Mesendoderm (in vitro differentiated cells): ENCODE results near the gene PRDM7.

Experiments
- DNase-seq: peaks from one replicate; pipeline ENCODE4 v3.0.0; 2013
- H2AK5ac ChIP-seq: 2 replicates; pipeline ENCODE4 v1.6.1; 2013; ENCODE audit warnings: low read length, inconsistent platforms
- H2BK120ac ChIP-seq: 2 replicates; pipeline ENCODE4 v1.6.1; 2013; ENCODE audit warnings: low read depth, mild to moderate bottlenecking, low read length, moderate library complexity, mixed read lengths
- H2BK15ac ChIP-seq: replicated peaks from 2 replicates; pipeline ENCODE4 v1.6.1; 2013; ENCODE audit warnings: low read depth, mild to moderate bottlenecking, moderate library complexity
- H2BK5ac ChIP-seq: 2 replicates; pipeline ENCODE4 v1.6.1; 2013; ENCODE audit warnings: low read length, inconsistent platforms
- H3K18ac ChIP-seq: 2 replicates; pipeline ENCODE4 v1.6.1; 2013; ENCODE audit warnings: mild to moderate bottlenecking, low read length, mixed read lengths
- H3K23ac ChIP-seq: one replicate; pipeline ENCODE4 v1.6.1; 2013; ENCODE audit warnings: low read length
- H3K27ac ChIP-seq: 2 replicates; pipeline ENCODE4 v1.5.1; 2013; ENCODE audit warnings: low read depth, mild to moderate bottlenecking, inconsistent platforms, low read length, moderate library complexity
- H3K27me3 ChIP-seq: 2 replicates; pipeline ENCODE4 v1.6.1; 2013; ENCODE audit warnings: low read length, control low read depth, mild to moderate bottlenecking, inconsistent platforms; ENCODE audit not compliant: insufficient read depth, poor library complexity
- H3K36me3 ChIP-seq: 2 replicates; pipeline ENCODE4 v1.6.1; 2013; ENCODE audit warnings: low read length, inconsistent platforms; ENCODE audit not compliant: control insufficient read depth, insufficient read depth
- H3K4ac ChIP-seq: one replicate; pipeline ENCODE4 v1.6.1; 2013; ENCODE audit warnings: low read depth, mild to moderate bottlenecking, low read length, moderate library complexity
- H3K4me1 ChIP-seq: 2 replicates; pipeline ENCODE4 v1.6.1; 2013; ENCODE audit warnings: low read depth, low read length, inconsistent platforms; ENCODE audit not compliant: control insufficient read depth
- H3K4me2 ChIP-seq: 2 replicates; pipeline ENCODE4 v1.6.1; 2013; ENCODE audit warnings: low read length
- H3K4me3 ChIP-seq: 2 replicates; pipeline ENCODE4 v1.5.1; 2013; ENCODE audit warnings: mild to moderate bottlenecking, low read length
- H3K56ac ChIP-seq: one replicate; pipeline ENCODE4 v1.6.1; 2013; ENCODE audit warnings: low read length
- H3K79me1 ChIP-seq: 2 replicates; pipeline ENCODE4 v1.6.1; 2013; ENCODE audit warnings: low read length, inconsistent platforms
- H3K79me2 ChIP-seq: 2 replicates; pipeline ENCODE4 v1.6.1; 2013; ENCODE audit warnings: mild to moderate bottlenecking, low read length; ENCODE audit not compliant: control insufficient read depth, insufficient read depth
- H3K9ac ChIP-seq: 2 replicates; pipeline ENCODE4 v1.6.1; 2013; ENCODE audit warnings: low read length, inconsistent platforms
- H4K5ac ChIP-seq: one replicate; pipeline ENCODE4 v1.6.1; 2013; ENCODE audit warnings: low read length
- H4K8ac ChIP-seq: one replicate; pipeline ENCODE4 v1.6.1; 2013; ENCODE audit warnings: low read depth, mild to moderate bottlenecking, control low read depth, low read length, moderate library complexity
- WGBS: extraction: QIAGEN DNeasy Blood & Tissue Kit; methylation state at CpG from one replicate; pipeline ENCODE4 v1.1.7; 2013; ENCODE audit warnings: low lambda C conversion rate, missing lambda C conversion rate; ENCODE audit not compliant: insufficient coverage; ENCODE audit errors: extremely low coverage; 5-methylcytosine and 5-hydroxymethylcytosine counted together

PRDM7 gene

DNA sequence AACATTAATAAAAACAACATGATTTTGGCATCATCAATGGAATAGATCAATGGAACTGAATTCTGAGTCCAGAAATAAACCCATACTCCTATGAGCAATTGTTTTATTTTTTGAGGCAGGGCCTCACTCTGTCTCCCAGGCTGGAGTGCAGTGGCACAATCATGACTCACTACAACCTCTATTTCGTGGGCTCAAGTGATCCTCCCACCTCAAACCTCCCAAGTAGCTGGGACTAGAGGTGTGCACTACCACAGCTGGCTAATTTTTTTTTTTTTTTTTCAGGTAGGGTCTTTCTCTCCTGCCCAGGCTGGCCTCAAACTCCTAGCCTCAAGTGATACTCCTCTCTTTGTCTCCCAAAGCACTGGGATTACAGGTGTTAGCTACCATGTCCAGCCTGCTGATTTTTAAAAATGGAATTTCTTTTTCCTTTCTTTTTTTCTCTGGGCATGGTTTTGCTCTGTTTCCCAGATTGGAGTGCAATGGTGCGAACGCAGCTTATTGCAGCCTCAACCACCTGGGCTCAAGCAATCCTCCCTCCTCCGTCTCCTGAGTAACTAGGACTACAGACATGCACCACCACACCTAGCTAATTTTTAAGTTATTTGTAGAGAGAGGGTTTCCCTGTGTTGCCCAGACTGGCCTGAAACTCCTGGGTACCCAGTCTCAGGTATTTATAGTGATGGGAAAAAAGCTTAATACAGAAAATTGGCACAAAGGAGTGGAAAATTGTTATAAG lies 7.3 kb upstream of the PRDM7 start:
- H3K18ac ChIP-seq: no peak overlapping the region
- no peak overlapping the region for H3K4me2 ChIP-seq
- no peaks in the 10 kb centered on the region for H3K36me3 ChIP-seq
- H3K27me3 ChIP-seq: no peaks in the 10 kb centered on the region
- H4K5ac ChIP-seq: no peak overlapping the region
- H3K9ac ChIP-seq: no peak overlapping the region
- H3K4me3 ChIP-seq: no peak overlapping the region
- H2BK5ac ChIP-seq: no peak overlapping the region
- no peak for DNase-seq
- H2BK15ac ChIP-seq: no peak overlapping the region
- whole genome bisulfite sequencing: no CpG with 5 or more reads among the region's 4 CpGs
- H4K8ac ChIP-seq: no peak overlapping the region
- H3K56ac ChIP-seq: no peak overlapping the region
- no peaks in the 10 kb centered on the region for H3K79me2 ChIP-seq
- H2AK5ac ChIP-seq: no peak overlapping the region
- no peaks in the 10 kb centered on the region for H3K79me1 ChIP-seq
- no peak overlapping the region for H3K23ac ChIP-seq
- no peaks in the 10 kb centered on the region for H3K4me1 ChIP-seq
- H2BK120ac ChIP-seq: no peak overlapping the region
- H3K27ac ChIP-seq: no peak overlapping the region
- H3K4ac ChIP-seq: no peak overlapping the region

DNA sequence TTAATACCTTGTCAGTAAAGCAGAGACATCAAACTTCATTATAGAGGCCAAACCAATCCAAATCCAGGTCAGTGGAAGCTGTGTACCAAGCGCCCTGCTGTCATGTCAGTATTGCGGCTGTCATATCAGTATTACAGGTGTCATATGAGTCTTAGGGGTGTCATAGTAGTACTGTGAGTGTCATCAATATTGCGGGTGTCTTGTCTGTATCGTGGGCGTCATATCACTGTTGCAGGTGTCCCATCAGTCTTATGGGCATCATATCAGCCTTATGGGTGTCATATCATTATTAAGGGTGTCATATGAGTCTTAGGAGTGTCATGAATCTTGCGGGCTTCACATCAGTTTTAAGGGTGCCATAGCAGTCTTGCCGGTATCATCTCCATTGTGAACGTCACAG lies 6.0 kb upstream of the PRDM7 start:
- no CpG with 5 or more reads among the region's 8 CpGs for WGBS
- no peak overlapping the region for H3K27ac ChIP-seq
- H3K36me3 ChIP-seq: no peaks in the 10 kb centered on the region
- H3K79me2 ChIP-seq: no peaks in the 10 kb centered on the region
- no peak overlapping the region for H3K4ac ChIP-seq
- DNase-seq: no peak
- H3K4me3 ChIP-seq: no peak overlapping the region
- H2BK5ac ChIP-seq: no peak overlapping the region
- H3K56ac ChIP-seq: no peak overlapping the region
- no peak overlapping the region for H3K4me2 ChIP-seq
- no peak overlapping the region for H4K8ac ChIP-seq
- H2BK15ac ChIP-seq: no peak overlapping the region
- no peak overlapping the region for H3K23ac ChIP-seq
- no peak overlapping the region for H2AK5ac ChIP-seq
- no peaks in the 10 kb centered on the region for H3K27me3 ChIP-seq
- no peak overlapping the region for H2BK120ac ChIP-seq
- no peaks in the 10 kb centered on the region for H3K4me1 ChIP-seq
- no peaks in the 10 kb centered on the region for H3K79me1 ChIP-seq
- H3K18ac ChIP-seq: no peak overlapping the region
- H4K5ac ChIP-seq: no peak overlapping the region
- no peak overlapping the region for H3K9ac ChIP-seq

DNA sequence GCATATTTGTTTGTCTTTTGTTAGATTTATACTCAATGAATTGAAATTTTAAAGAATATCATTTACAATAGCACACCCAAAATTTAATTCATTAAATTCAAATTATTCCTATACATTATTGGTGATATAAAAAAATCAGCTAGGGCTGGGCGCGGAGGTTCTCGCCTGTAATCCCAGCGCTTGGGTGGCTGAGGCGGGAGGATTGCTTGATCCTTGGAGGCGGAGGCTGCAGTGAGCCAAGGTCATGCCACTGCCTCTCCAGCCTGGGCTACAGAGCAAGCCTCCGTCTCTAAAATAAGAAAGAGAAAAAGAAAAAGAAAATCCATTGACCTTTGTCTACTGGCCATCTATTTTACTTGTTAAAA lies 4.5 kb upstream of the PRDM7 start:
- no peak overlapping the region for H2BK5ac ChIP-seq
- DNase-seq: no peak
- no peak overlapping the region for H3K4ac ChIP-seq
- H2BK120ac ChIP-seq: no peak overlapping the region
- no peak overlapping the region for H3K27ac ChIP-seq
- no peaks in the 10 kb centered on the region for H3K27me3 ChIP-seq
- H3K4me3 ChIP-seq: no peak overlapping the region
- H3K79me2 ChIP-seq: no peaks in the 10 kb centered on the region
- H3K79me1 ChIP-seq: no peaks in the 10 kb centered on the region
- H2BK15ac ChIP-seq: no peak overlapping the region
- WGBS: no CpG with 5 or more reads among the region's 7 CpGs
- H3K23ac ChIP-seq: no peak overlapping the region
- no peak overlapping the region for H3K18ac ChIP-seq
- no peak overlapping the region for H3K56ac ChIP-seq
- no peak overlapping the region for H2AK5ac ChIP-seq
- H3K4me1 ChIP-seq: no peaks in the 10 kb centered on the region
- H3K9ac ChIP-seq: no peak overlapping the region
- no peak overlapping the region for H4K8ac ChIP-seq
- H4K5ac ChIP-seq: no peak overlapping the region
- no peak overlapping the region for H3K4me2 ChIP-seq
- H3K36me3 ChIP-seq: no peaks in the 10 kb centered on the region

DNA sequence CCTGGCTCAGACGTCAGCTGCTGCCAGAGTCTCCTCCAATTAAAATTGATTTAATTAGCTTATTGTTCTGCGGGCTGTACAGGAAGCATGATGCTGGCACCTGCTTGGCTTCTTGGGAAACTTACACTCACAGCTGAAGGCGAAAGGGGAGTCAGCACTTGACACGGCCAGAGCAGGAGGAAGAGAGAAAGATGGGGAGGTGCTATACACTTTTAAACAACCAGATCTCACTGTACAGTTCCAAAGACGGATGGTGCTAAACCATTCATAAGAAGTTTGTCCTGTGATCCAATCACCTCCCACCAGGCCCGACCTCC lies 1.4 kb upstream of the PRDM7 start:
- H2BK120ac ChIP-seq: no peak overlapping the region
- no peaks in the 10 kb centered on the region for H3K79me2 ChIP-seq
- H4K8ac ChIP-seq: no peak overlapping the region
- no peak overlapping the region for H2BK15ac ChIP-seq
- H3K36me3 ChIP-seq: no peaks in the 10 kb centered on the region
- H3K4me3 ChIP-seq: no peak overlapping the region
- H3K9ac ChIP-seq: no peak overlapping the region
- H3K56ac ChIP-seq: no peak overlapping the region
- no peak overlapping the region for H4K5ac ChIP-seq
- no CpG with 5 or more reads among the region's 6 CpGs for WGBS
- no peaks in the 10 kb centered on the region for H3K4me1 ChIP-seq
- no peak for DNase-seq
- H3K79me1 ChIP-seq: no peaks in the 10 kb centered on the region
- H2AK5ac ChIP-seq: no peak overlapping the region
- H3K23ac ChIP-seq: no peak overlapping the region
- H3K18ac ChIP-seq: no peak overlapping the region
- no peaks in the 10 kb centered on the region for H3K27me3 ChIP-seq
- H2BK5ac ChIP-seq: no peak overlapping the region
- no peak overlapping the region for H3K27ac ChIP-seq
- no peak overlapping the region for H3K4ac ChIP-seq
- H3K4me2 ChIP-seq: no peak overlapping the region

DNA sequence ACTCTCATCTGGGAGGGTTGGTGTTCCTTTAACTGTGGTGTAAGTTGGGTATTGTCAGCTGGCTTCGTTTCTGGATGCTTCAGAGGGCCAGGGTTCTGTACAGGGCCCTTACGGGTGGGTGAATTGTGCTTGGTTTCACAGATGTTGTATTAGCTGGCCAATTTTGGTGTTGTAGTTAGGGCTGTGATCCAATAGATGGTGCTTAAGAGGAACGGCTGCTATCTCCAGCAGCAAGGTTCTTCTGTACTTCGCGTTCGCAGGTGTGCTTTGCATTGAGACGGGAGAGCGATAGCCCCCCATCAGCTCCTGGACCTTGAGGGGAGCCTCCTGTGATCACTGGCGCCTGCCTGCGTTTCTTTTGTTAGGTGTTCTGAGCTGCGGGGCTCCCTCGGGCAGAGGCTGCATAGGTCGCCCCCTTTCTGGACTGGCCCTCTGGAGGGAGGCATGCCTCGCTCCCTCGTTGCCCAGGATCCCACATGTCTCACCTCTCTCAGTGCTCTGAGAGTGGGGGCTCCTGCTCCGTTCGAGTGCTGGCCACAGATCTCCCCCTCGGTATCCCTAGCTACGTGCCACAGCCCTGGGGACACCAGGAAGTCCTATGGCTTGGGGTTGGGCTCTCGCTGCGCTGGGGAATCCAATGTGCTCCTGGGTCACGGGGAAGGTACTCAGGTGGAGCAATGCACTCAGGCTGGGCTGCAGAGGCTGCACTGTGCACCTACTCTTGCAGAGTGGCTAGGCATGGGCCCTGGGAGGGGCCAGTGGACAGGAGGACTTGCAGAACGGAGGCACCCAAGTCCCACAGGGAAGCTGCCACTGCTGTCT lies 837 bp upstream of the PRDM7 start:
- Histone ChIP-seq H3K4me2 (no peak overlapping the region), H2BK120ac (no peak overlapping the region), H2AK5ac (no peak overlapping the region), H3K79me2 (no peaks in the 10 kb centered on the region), H4K5ac (no peak overlapping the region), H2BK15ac (no peak overlapping the region), H3K4me3 (no peak overlapping the region), H3K18ac (no peak overlapping the region), H3K36me3 (no peaks in the 10 kb centered on the region), H3K9ac (no peak overlapping the region), H3K27me3 (no peaks in the 10 kb centered on the region), H4K8ac (no peak overlapping the region), H2BK5ac (no peak overlapping the region), H3K4ac (no peak overlapping the region), H3K79me1 (no peaks in the 10 kb centered on the region), H3K4me1 (no peaks in the 10 kb centered on the region), H3K23ac (no peak overlapping the region), H3K27ac (no peak overlapping the region), H3K56ac (no peak overlapping the region)
- no CpG with 5 or more reads among the region's 23 CpGs for WGBS
- peak; percentile 12 for DNase-seq
